ENCODE measurements around the gene COL5A1.
"Not testable (repeated sequence)": the region's sequence is repeated elsewhere in the genome, so short reads cannot be mapped to it uniquely, and the experiment has no call there.

Gene COL5A1

GRCh38 chr9:134641990-134642384 is 384 bp downstream of the COL5A1 start:
- no peak for DNase-seq

GRCh38 chr9:134642385-134643181 is 980 bp downstream of the COL5A1 start:
- DNase-seq, result no peak

GRCh38 chr9:134643222-134643671 is 1.6 kb downstream of the COL5A1 start:
- DNase-seq, result no peak

- not testable (repeated sequence) for DNase-seq
These were observed 2.8 kb downstream of the COL5A1 start for GRCh38 chr9:134644401-134644724.

- no peak for DNase-seq
These were observed 3.4 kb downstream of the COL5A1 start for GRCh38 chr9:134644725-134645606.

- DNase-seq, result no peak
These were observed 4.2 kb downstream of the COL5A1 start for GRCh38 chr9:134645607-134646365.

GRCh38 chr9:134647359-134648080 is 5.9 kb downstream of the COL5A1 start:
- no peak for DNase-seq

- DNase-seq, result no peak
These were observed 7.3 kb downstream of the COL5A1 start for GRCh38 chr9:134648701-134649530.

- DNase-seq, result no peak
These were observed 9.0 kb downstream of the COL5A1 start for GRCh38 chr9:134650431-134651190.

GRCh38 chr9:134651226-134651905 is 9.8 kb downstream of the COL5A1 start:
- no peak for DNase-seq

- DNase-seq, result no peak
These were observed 11.0 kb downstream of the COL5A1 start for GRCh38 chr9:134652291-134653225.

- DNase-seq, result no peak
These were observed 11.8 kb downstream of the COL5A1 start for GRCh38 chr9:134653259-134654009.

- no peak for DNase-seq
These were observed 13.5 kb downstream of the COL5A1 start for GRCh38 chr9:134655101-134655500.

- no peak for DNase-seq
These were observed 14.2 kb downstream of the COL5A1 start for GRCh38 chr9:134655586-134656333.

GRCh38 chr9:134656334-134657006 is 14.9 kb downstream of the COL5A1 start:
- DNase-seq, result no peak

GRCh38 chr9:134657666-134658377 is 16.2 kb downstream of the COL5A1 start:
- no peak for DNase-seq

All from CD4-positive, alpha-beta T cell treated with Interleukin-1 beta for 1 hour (primary cell).